Stimulated activated naive CD8-positive, alpha-beta T cell treated with anti-CD3 and anti-CD28 coated beads, Interleukin-15, amount 100 ng/mL, for 72 hours (primary cell): ENCODE data around the gene GIMAP8.

Source experiments
- ATAC-seq: fragments of 150-1000 bp; cut with Tn5 transposase; 2 replicates; pipeline ENCODE4 v1.10.0; 2021; ENCODE audit warnings: mild to moderate bottlenecking, moderate library complexity
- DNase-seq, 2 donors: peaks; one replicate each; pipeline ENCODE4 v3.0.0; 2021 to 2022
- H3K27ac Mint-ChIP-seq, 2 donors: one replicate each; pipeline ENCODE4 v1.8.0; 2022; ENCODE audit warnings: mild to moderate bottlenecking in 2 of 2, mixed read lengths in 2 of 2, moderate library complexity in 2 of 2
- H3K27me3 Mint-ChIP-seq: one replicate; pipeline ENCODE4 v1.8.0; 2022; ENCODE audit warnings: mixed read lengths
- H3K4me1 Mint-ChIP-seq: one replicate; pipeline ENCODE4 v1.8.0; 2022; ENCODE audit warnings: mild to moderate bottlenecking, mixed read lengths
- H3K4me3 Mint-ChIP-seq, 2 donors: one replicate each; pipeline ENCODE4 v1.8.0; 2022; ENCODE audit warnings: mild to moderate bottlenecking in 2 of 2, mixed read lengths in 2 of 2, moderate library complexity in 1 of 2
- H3K9me3 Mint-ChIP-seq, 2 donors: one replicate each; pipeline ENCODE4 v1.8.0; 2022; ENCODE audit warnings: mixed read lengths in 2 of 2

GIMAP8 gene

GRCh38 chr7:150524018-150524417 is 73.6 kb downstream of the GIMAP8 start:
- no peak overlapping the region for H3K4me3 Mint-ChIP-seq
- H3K27me3 Mint-ChIP-seq: no peaks in the 10 kb centered on the region
- peak; percentile 88 for ATAC-seq
- H3K27ac Mint-ChIP-seq: no peak overlapping the region
- H3K4me1 Mint-ChIP-seq: peaks cover 57% of the 10 kb centered on the region
- DNase-seq: peak in 1 of 2 donors; percentile 39
- H3K9me3 Mint-ChIP-seq: peaks cover 21 to 30% of the 10 kb centered on the region in 2 donors
